ENCODE results near the gene ANKS3.

The ANKS3 gene

DNA sequence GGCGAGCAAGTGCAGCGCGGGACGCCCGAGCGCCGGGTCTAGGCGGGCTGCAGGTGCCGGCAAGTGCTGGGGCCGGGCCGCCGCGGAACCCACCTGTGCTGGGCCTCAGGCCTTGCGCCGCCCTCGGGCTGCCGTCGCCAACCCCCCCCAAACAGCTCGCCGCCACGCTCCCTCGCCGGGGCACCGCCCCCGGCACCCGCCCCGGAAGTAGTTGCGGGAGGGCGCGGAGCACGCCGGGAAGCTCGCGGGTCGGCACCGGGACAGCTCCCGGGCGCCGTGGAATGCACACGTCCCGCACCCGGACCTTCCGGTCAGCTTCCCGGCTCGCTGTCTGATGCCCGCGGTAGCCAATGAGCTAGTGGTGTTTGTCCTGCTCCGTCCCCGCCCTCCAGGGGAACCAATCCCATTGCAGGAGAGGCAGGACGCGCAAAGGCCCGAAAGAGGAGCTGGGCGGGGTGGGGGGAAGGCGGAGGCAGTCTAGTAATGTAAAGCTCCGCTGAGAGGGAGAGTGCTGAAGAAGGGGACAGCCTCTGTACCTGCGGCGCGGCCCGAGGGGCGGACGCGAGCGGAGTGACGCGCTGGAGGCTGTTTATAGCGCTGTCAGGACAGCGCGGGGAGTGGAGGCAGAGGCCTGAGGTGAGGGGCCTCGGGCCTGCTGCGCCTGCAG, at the start of gene ANKS3, which contains the start of gene DNAAF8:
ANKS3 (minus strand) TSS at position 209 of the 667 bp plus-strand sequence. CDS start 4,122 bp downstream, outside the sequence.
DNAAF8 (plus strand) TSS at position 475 of the 667 bp plus-strand sequence. CDS start 1,978 bp downstream, outside the sequence.
- peak; percentile 99 for DNase-seq (ENCODE audit: low read depth)
- H3K4me3 ChIP-seq (ENCODE audit: low read length): peak within 1 kb of the TSS; percentile 84
- no peak for TF ChIP-seq CTCF (IDR thresholded peaks at IDR 0.05; ENCODE audit: insufficient read depth, low read depth, low read length, missing control alignments)

- no peak for DNase-seq (ENCODE audit: low read depth)
- no peak overlapping the region for H3K4me3 ChIP-seq (ENCODE audit: low read length)
- no peak for TF ChIP-seq CTCF (IDR thresholded peaks at IDR 0.05; ENCODE audit: insufficient read depth, low read depth, low read length, missing control alignments)
These were observed 49.3 kb upstream of the ANKS3 start for GRCh38 chr16:4783251-4783950.

DNA sequence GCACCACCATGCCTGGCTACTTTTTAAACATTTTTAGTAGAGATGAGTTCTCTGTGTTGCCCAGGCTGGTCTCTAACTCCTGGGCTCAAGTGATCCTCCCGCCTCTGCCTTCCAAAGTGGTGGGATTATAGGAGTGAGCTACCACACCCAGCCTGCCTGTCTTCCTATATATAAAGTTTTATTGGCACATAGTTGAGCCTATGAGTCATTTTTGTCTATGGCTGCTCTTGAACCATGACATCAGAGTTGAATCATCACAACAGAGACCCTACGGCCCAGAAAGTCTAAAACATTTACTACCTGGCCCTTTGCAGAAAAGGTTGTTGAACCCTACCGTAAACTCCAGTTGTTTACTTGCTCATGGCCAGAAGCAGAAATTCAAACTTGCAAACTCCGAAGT, 46.2 kb upstream of the ANKS3 start:
- TF ChIP-seq CTCF (IDR thresholded peaks at IDR 0.05; ENCODE audit: insufficient read depth, low read depth, low read length, missing control alignments): no peak
- DNase-seq (ENCODE audit: low read depth): peak; percentile 31
- H3K4me3 ChIP-seq (ENCODE audit: low read length): no peak overlapping the region

GRCh38 chr16:4778050-4778392, 44.0 kb upstream of the ANKS3 start:
- DNase-seq (ENCODE audit: low read depth): no peak

GRCh38 chr16:4777339-4778049, 43.4 kb upstream of the ANKS3 start:
- H3K4me3 ChIP-seq (ENCODE audit: low read length): no peak overlapping the region
- DNase-seq (ENCODE audit: low read depth): no peak
- TF ChIP-seq CTCF (IDR thresholded peaks at IDR 0.05; ENCODE audit: insufficient read depth, low read depth, low read length, missing control alignments): no peak

More at GRCh38 chr16:4778050-4778392, 44.0 kb upstream of the ANKS3 start:
- no peak for TF ChIP-seq CTCF (IDR thresholded peaks at IDR 0.05; ENCODE audit: insufficient read depth, low read depth, low read length, missing control alignments)
- no peak overlapping the region for H3K4me3 ChIP-seq (ENCODE audit: low read length)

DNA sequence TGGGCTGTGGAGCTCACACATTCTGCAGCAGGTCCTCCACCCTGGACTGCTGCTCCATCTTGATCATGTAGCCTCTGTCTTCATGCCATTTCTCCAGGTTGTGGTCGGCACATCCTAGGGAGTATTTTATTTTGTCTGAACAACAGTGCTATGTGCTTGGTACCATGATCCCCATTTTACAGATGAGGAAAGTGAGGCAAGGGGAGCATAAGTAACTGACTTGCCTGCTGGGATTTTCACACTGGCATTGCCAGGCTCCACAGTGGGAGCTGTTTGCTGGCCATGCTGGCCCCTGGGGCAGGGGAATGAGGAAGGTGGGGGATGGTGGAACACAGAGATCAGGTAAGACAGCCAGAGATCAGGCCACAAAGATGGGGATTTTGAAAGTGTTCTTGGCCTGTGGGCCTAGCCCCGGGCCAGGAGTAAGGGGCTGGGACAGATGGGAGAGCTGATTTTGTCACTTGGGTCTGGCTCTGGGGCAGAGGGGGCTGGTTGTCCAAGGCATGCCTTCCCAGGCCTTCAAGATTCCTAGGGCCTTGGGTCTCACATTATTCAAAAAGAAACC, 42.2 kb upstream of the ANKS3 start:
- no peak for TF ChIP-seq CTCF (IDR thresholded peaks at IDR 0.05; ENCODE audit: insufficient read depth, low read depth, low read length, missing control alignments)
- no peak overlapping the region for H3K4me3 ChIP-seq (ENCODE audit: low read length)
- DNase-seq (ENCODE audit: low read depth): no peak
